HG02763 (cell line): ENCODE results near the gene TJP3.
"Not testable (repeated sequence)": the region's sequence is repeated elsewhere in the genome, so short reads cannot be mapped to it uniquely, and the experiment has no call there.

ENCODE experiments used
- ATAC-seq: cut with Tn5 transposase; IDR thresholded peaks from one replicate; pipeline ENCODE4 v1.9.1; 2021; ENCODE audit warnings: mild to moderate bottlenecking, moderate library complexity; ENCODE audit not compliant: unreplicated experiment

TJP3 gene

GRCh38 chr19:3708207-3708931 lies at the start of gene TJP3:
Gene TJP3, plus strand, starts transcription at chr19:3708384. Its CDS starts 20,049 bp downstream, at chr19:3728433.
- no peak for ATAC-seq

GRCh38 chr19:3658870-3659745 lies 49.1 kb upstream of the TJP3 start:
- no peak for ATAC-seq

- no peak for ATAC-seq
Measured at GRCh38 chr19:3659746-3660112, 48.5 kb upstream of the TJP3 start.

- no peak for ATAC-seq
Measured at GRCh38 chr19:3660493-3661219, 47.5 kb upstream of the TJP3 start.

- ATAC-seq, result no peak
Measured at GRCh38 chr19:3661284-3662238, 46.6 kb upstream of the TJP3 start.

- no peak for ATAC-seq
Measured at GRCh38 chr19:3663838-3664237, 44.3 kb upstream of the TJP3 start.

- ATAC-seq, result no peak
Measured at GRCh38 chr19:3664879-3665642, 43.1 kb upstream of the TJP3 start.

GRCh38 chr19:3665681-3666544 lies 42.3 kb upstream of the TJP3 start:
- no peak for ATAC-seq

GRCh38 chr19:3666545-3666856 lies 41.7 kb upstream of the TJP3 start:
- ATAC-seq, result not testable (repeated sequence)

GRCh38 chr19:3667037-3667638 lies 41.0 kb upstream of the TJP3 start:
- ATAC-seq, result no peak

GRCh38 chr19:3667766-3668165 lies 40.4 kb upstream of the TJP3 start:
- no peak for ATAC-seq

GRCh38 chr19:3668331-3669081 lies 39.7 kb upstream of the TJP3 start:
- ATAC-seq, result no peak

- ATAC-seq, result no peak
Measured at GRCh38 chr19:3669082-3669946, 38.9 kb upstream of the TJP3 start.

GRCh38 chr19:3669947-3670795 lies 38.0 kb upstream of the TJP3 start:
- no peak for ATAC-seq

GRCh38 chr19:3670796-3671679 lies 37.1 kb upstream of the TJP3 start:
- no peak for ATAC-seq
